KBM-7 (cell line): ENCODE measurements around the gene ACADS.
A peak's percentile ranks its signal among the peaks of the same experiment; 100 is the strongest.

Experiments
- DNase-seq: peaks from one replicate; pipeline ENCODE4 v3.0.0-alpha.2; 2015
- in situ Hi-C: fragments of 300-500 bp; cut with MboI; formaldehyde crosslinking; loops from 2 replicates; pipeline ENCODE4 v1.14.3; 2020; ENCODE audit warnings: low sequenced_read_pairs, low pct_unique_long_range_greater_than_20kb, mixed read lengths

Gene ACADS

DNA sequence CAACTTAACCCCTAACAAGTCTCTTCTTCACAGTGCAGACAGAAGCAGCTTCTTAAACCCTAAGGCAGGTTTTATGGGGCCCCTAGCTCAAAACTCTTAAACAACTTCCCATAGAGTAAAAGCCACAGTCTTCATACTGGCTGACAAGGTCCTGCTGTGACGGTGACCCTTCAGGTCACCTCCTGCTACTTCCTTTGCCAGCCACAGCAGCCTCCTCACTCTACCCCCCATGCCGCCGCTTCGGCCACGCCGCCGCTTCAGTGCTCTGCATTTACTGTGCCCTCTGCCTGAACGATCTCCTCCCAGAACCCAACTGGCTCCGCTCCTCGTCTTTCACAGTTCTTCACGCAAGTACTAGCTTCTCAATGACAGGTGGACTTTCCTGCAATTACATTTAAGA is 45.5 kb downstream of the ACADS start:
- in situ Hi-C loops = no loop called here
- no peak for DNase-seq

DNA sequence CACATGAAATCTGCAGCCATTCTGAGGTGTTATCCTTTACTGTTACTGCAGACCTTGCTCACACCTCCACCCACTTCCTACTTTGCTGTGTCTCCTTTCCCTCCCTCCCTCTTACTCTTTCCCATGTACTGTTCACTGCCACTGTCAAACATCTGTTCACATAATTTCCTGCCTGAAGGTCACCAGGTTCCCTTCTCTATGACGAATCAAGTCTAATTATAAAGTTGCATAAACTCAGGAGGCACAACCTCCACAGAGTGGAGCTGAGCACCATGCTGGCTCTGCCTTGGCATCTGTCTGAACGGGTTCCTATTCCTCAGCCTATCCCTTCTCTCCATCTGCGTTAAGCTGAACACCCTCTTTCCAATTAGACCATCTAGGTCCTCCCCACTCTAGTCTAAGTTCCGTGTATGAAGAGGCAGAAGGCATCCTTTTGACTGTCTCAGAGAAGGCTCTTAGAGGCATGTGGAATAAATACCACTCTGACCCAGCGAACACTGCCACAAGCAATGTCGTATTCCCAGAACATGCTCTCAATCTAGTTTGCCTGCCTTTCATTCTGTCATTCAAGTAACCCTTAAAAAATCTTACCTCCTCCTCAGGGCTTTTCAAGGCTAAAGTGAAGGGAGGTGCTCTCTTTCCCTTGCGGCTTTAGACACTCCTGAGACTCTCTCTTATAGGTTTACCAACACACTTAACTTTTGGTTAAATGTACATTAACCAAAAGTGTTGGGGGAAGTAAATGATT is 48.7 kb downstream of the ACADS start:
- in situ Hi-C loops = no loop called here

DNA sequence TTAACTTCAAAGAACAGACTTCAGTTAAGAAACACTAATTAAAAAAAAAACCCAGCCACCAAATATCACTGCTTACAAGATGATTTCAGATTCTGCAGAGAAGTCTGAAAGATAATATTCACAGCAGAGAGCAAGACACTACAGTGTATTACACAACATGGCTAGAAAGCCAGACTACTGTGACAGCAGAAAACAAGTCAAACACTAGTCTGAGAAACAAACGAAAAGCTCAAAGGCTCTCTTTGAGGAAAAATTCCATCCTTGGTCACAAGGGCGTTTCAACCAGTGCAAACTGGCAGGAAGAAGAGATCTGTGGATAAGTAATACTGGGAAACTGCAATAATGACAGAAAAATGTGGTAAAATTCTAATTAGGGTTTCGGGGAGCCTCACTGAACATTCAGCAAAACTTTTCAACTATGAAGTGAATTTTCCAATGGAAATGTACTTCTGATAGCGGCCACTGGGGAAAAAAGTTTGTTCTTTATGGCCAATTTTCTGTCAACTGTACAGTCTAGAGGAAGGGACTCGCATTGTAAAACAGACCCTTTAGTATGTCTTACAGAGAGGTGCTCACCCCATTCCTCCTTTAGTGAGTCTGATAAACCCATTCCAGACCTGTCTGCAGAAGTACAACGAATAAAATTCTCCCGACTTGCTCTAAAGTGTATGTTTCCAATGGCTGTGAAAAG is 50.4 kb downstream of the ACADS start:
- DNase-seq = no peak
- in situ Hi-C loops = no loop called here

More for the DNA sequence above, 48.7 kb downstream of the ACADS start:
- DNase-seq = peak; percentile 70

DNA sequence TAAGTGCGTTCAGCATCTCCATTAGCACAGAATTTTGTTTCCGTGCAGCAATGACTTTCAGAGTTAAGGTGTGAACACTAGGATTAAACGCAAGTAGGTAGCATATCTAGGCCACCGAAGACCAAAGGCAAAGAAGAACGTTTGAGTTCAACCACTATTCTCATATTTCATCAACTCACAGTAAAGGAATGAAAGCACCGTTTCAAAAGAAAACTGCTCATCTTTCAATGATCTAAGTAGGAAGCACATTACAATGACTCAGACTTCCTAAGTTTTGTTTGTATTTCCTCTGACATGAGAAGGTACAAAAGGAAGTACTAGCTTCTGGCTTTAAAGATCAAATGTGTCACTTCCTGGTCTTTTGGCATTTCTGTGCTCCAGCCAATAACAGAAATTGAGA is 57.6 kb downstream of the ACADS start:
- no peak for DNase-seq
- in situ Hi-C loops = no loop called here

DNA sequence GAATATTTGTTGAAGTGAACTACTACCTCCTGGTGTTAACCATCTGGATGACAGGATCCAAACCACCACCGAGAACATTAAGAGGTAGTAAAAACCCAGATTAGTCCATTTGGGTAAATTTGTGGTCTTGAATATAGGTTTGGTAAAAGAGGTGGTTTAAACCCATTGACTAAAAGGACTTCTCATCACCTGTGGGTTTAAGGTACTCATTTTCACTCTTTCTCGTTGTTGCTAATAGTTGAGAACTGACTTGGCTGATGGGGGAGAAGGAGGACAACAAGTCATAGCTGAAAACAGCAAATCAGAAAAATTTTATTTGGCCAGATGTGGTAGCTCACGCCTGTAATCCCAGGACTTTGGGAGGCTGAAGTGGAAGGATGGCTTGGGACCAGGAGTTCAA is 59.2 kb downstream of the ACADS start:
- in situ Hi-C loops = no loop called here
- DNase-seq = no peak

DNA sequence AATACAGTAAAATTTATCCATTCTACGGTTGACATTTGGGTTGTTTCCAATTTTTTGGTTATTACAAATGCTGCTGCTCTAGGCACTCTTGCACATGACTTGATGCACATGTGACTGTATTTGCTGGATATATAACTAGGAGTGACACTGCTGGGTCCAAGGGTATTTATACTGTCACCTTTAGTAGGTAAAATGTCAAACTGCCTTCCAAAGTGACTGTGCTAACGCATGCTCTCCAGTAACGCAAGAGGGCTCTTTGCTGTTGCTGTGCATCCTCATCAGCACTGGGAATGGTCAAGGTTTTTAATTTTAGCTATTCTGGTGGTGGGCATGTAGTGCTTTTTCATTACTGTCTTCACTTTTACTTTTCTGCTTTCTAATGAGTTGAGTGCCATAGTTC is 62.3 kb downstream of the ACADS start:
- DNase-seq = no peak
- in situ Hi-C loops = no loop called here
